ENCODE results near the gene GALNT13. TPM values are rescaled to one million over a fixed set of nuclear protein-coding genes. Genes with fewer than 3 reads are reported as not detected.
A peak's percentile ranks its signal among the peaks of the same experiment; 100 is the strongest.

GALNT13 gene
- total RNA-seq, 1 donor from 2014 or later, result 7.2 TPM

DNA sequence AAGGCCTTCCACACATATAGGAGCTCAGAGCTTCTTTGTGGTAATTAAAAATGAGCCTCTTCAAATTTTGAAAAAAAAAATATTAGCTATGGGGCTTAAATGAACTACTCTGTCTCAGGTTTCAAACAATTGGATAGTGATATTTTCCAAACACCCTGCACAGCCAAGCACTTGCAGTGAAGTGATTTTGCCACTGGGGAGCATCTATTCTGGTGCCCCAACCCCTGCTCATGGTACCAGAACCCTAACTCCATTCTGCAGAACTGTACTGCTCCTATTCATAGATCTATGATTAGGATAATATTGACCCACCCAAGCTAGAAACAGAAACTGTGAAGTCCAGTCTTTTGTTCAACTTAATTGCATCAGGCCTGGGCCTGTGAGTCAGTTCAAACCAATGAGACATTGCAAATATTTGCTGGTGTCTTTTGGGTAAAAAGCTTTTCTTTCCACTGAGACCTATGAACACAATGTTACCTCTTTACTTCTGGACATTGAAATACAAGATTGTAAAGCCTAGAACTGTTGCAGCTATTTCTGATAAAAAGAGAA is 324.0 kb downstream of the GALNT13 start:
- H3K4me1 Mint-ChIP-seq (ENCODE audit: low read depth), result peaks cover 16% of the 10 kb centered on the region
- peak overlapping the region; percentile 7 for H3K27ac Mint-ChIP-seq
- peaks cover 4% of the 10 kb centered on the region for H3K9me3 Mint-ChIP-seq (ENCODE audit: low read depth)
- H3K27me3 Mint-ChIP-seq, result no peaks in the 10 kb centered on the region
- TF ChIP-seq, protein P1, sequence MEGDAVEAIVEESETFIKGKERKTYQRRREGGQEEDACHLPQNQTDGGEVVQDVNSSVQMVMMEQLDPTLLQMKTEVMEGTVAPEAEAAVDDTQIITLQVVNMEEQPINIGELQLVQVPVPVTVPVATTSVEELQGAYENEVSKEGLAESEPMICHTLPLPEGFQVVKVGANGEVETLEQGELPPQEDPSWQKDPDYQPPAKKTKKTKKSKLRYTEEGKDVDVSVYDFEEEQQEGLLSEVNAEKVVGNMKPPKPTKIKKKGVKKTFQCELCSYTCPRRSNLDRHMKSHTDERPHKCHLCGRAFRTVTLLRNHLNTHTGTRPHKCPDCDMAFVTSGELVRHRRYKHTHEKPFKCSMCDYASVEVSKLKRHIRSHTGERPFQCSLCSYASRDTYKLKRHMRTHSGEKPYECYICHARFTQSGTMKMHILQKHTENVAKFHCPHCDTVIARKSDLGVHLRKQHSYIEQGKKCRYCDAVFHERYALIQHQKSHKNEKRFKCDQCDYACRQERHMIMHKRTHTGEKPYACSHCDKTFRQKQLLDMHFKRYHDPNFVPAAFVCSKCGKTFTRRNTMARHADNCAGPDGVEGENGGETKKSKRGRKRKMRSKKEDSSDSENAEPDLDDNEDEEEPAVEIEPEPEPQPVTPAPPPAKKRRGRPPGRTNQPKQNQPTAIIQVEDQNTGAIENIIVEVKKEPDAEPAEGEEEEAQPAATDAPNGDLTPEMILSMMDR (IDR thresholded peaks at IDR 0.05; ENCODE audit: unreplicated experiment), result peak; percentile 28
- no peak for DNase-seq (ENCODE audit: low spot score, unreplicated experiment)
- no peak overlapping the region for H3K4me3 Mint-ChIP-seq (ENCODE audit: low read depth)
- H3K36me3 Mint-ChIP-seq (ENCODE audit: insufficient read depth), result no peaks in the 10 kb centered on the region

DNA sequence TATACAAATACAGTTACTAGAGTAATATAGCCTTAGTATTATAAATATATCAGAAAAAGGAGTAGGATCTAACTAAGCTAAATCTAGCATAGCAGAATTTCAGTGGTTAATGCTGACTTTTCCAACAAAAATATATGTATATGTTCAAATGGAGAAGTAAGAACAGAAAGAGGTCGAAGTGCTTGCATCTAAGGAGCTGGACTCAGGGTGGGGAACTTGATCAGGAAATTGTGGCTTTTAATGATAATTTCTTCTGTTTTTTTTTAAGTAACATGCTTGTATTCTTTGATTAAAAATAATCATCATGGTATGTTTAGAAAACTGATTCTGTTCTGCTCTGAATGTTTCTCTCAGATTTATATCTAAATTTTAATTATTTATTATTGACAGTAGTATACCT is 327.1 kb downstream of the GALNT13 start:
- TF ChIP-seq, protein P1 (IDR thresholded peaks at IDR 0.05; ENCODE audit: unreplicated experiment), result no peak
- Mint-ChIP-seq H3K27me3 (no peaks in the 10 kb centered on the region), H3K4me1 (ENCODE audit: low read depth) (peaks cover 11% of the 10 kb centered on the region), H3K4me3 (ENCODE audit: low read depth) (no peak overlapping the region), H3K36me3 (ENCODE audit: insufficient read depth) (no peaks in the 10 kb centered on the region), H3K27ac (no peak overlapping the region), H3K9me3 (ENCODE audit: low read depth) (no peaks in the 10 kb centered on the region)
- no peak for DNase-seq (ENCODE audit: low spot score, unreplicated experiment)

DNA sequence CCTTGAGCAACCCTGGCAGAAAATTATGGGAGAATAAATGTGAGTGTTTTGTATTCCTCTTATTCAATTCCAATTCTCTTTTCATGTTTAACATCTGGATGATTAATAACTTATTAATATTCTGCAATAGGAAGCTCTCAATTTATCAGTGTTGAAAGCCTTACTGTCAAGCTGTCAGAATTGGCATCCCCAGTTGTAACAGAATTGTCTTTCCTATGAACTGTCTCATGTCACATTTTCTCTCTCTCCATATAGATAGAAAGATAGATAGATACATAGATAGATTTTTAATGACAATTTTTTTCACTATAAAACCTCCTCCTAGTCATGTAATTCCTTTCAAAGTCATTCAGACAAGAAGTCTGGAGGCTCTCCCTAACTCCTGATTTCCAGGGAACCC is 331.5 kb downstream of the GALNT13 start:
- TF ChIP-seq, protein P1 (IDR thresholded peaks at IDR 0.05; ENCODE audit: unreplicated experiment), result no peak
- H3K4me3 Mint-ChIP-seq (ENCODE audit: low read depth), result no peak overlapping the region
- no peak overlapping the region for H3K27ac Mint-ChIP-seq
- peaks cover 2% of the 10 kb centered on the region for H3K36me3 Mint-ChIP-seq (ENCODE audit: insufficient read depth)
- H3K4me1 Mint-ChIP-seq (ENCODE audit: low read depth), result no peaks in the 10 kb centered on the region
- no peak for DNase-seq (ENCODE audit: low spot score, unreplicated experiment)
- no peaks in the 10 kb centered on the region for H3K9me3 Mint-ChIP-seq (ENCODE audit: low read depth)
- H3K27me3 Mint-ChIP-seq, result no peaks in the 10 kb centered on the region

DNA sequence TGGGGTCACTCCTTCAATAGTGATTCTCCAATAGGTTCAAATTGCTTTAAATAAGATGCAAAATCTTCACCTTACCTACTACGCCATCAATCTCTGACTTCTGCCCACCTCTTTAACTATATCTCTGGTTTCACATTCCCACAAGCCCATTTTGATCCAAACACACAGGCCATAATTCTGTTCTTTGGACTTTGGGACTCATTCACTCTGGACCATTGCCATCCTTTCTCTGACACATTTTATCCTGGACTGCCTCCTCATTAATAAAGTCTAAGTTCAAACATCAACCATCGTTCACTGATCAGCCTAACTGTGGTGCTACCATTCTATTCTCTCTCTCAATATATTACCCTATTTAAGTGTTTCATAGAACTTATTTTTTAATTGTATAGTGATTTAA is 332.2 kb downstream of the GALNT13 start:
- Mint-ChIP-seq H3K4me1 (ENCODE audit: low read depth) (no peaks in the 10 kb centered on the region), H3K27ac (no peak overlapping the region), H3K27me3 (no peaks in the 10 kb centered on the region), H3K4me3 (ENCODE audit: low read depth) (no peak overlapping the region), H3K36me3 (ENCODE audit: insufficient read depth) (peaks cover 2% of the 10 kb centered on the region), H3K9me3 (ENCODE audit: low read depth) (no peaks in the 10 kb centered on the region)
- no peak for DNase-seq (ENCODE audit: low spot score, unreplicated experiment)
- TF ChIP-seq, protein P1 (IDR thresholded peaks at IDR 0.05; ENCODE audit: unreplicated experiment), result no peak

DNA sequence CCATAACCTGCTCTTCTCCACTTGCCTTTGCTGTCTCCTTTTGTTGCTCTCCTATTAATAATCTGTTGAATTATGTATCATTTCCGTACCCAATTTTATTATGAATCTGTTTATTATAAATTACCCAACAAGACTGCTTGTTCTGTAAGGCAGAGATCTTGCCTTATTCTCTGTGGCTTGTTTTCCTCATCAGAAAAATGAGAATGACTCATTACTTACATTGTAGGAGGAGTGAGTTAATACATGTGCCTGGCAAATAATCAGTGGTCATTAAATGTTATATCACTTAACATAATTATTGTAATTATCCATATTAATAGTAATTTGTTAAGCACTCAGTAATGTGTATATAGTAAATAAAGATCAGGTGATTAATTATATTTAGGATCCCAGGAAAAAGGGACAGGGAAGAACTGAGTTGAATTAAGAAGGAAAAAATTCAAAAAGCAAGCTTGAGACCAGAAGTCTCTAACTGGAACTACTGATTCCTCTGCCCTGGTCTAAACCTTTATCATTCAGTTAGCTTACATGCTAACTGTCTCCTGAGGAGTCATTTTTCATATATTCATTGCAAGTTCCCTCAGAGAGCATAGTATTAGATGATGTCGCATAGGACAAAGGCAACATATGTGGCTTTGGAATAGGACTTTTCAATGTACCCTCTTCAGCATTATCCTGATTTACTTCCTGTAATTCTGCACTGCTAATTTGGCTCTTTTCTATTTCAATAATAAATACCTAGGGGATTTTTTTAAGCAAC is 335.7 kb downstream of the GALNT13 start:
- Mint-ChIP-seq H3K4me1 (ENCODE audit: low read depth) (no peaks in the 10 kb centered on the region), H3K27me3 (no peaks in the 10 kb centered on the region), H3K27ac (no peak overlapping the region), H3K4me3 (ENCODE audit: low read depth) (no peak overlapping the region), H3K9me3 (ENCODE audit: low read depth) (no peaks in the 10 kb centered on the region), H3K36me3 (ENCODE audit: insufficient read depth) (peaks cover 2% of the 10 kb centered on the region)
- no peak for DNase-seq (ENCODE audit: low spot score, unreplicated experiment)
- TF ChIP-seq, protein P1 (IDR thresholded peaks at IDR 0.05; ENCODE audit: unreplicated experiment), result no peak

Data from progenitor cell of endocrine pancreas (in vitro differentiated cells).